Large intestine (tissue), 12 donors: ENCODE results near the gene DBNDD2. TPM values are rescaled to one million over a fixed set of nuclear protein-coding genes. Genes with fewer than 3 reads are reported as not detected.

ENCODE experiments used
- DNase-seq, 2 donors: peaks; one replicate each; pipeline versions ENCODE4 v3.0.0 to v3.0.0-alpha.2; 2013
- H3K27ac ChIP-seq: one replicate; pipeline ENCODE4 v1.5.1; 2013; ENCODE audit warnings: low read length
- H3K27me3 ChIP-seq: 2 replicates; pipeline ENCODE4 v1.6.1; 2013; ENCODE audit warnings: low read length; ENCODE audit not compliant: control insufficient read depth, insufficient read depth
- H3K36me3 ChIP-seq: 2 replicates; pipeline ENCODE4 v1.6.1; 2013; ENCODE audit warnings: low read length; ENCODE audit not compliant: control insufficient read depth, insufficient read depth
- H3K4me1 ChIP-seq: one replicate; pipeline ENCODE4 v1.6.1; 2013; ENCODE audit warnings: low read length; ENCODE audit not compliant: control insufficient read depth, insufficient read depth
- H3K4me3 ChIP-seq: one replicate; pipeline ENCODE4 v1.5.1; 2013; ENCODE audit warnings: low read length
- H3K9me3 ChIP-seq: one replicate; pipeline ENCODE4 v1.6.1; 2013; ENCODE audit warnings: mild to moderate bottlenecking, low read depth, low read length, moderate library complexity; ENCODE audit not compliant: control insufficient read depth
- WGBS: methylation state at CpG from one replicate; pipeline ENCODE4 v1.1.5; 2013; ENCODE audit warnings: low lambda C conversion rate; ENCODE audit not compliant: insufficient coverage; 5-methylcytosine and 5-hydroxymethylcytosine counted together
- long read RNA-seq, 11 donors: transcript quantifications; one replicate each; lab custom pipeline, GENCODE V29; 2026
- polyA plus RNA-seq: library from polyadenylated mRNA; unstranded; fragments of 120-200 nt; gene quantifications from one replicate; pipeline ENCODE4 v1.2.1, GENCODE V29; 2013

Gene DBNDD2, protein sequence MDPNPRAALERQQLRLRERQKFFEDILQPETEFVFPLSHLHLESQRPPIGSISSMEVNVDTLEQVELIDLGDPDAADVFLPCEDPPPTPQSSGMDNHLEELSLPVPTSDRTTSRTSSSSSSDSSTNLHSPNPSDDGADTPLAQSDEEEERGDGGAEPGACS
- 36.1 TPM for polyA plus RNA-seq
- long read RNA-seq, donor 1, transcript DBNDD2-202 (4 exons, 1,078 nt) = major isoform, 8 of 14 reads
- long read RNA-seq, donor 1, partial matches to known transcripts = 0 of 14 reads
- long read RNA-seq, donor 1, other reads (novel, unspliced or antisense) = 0 of 14 reads
- long read RNA-seq, donor 2, transcript DBNDD2-202 (4 exons, 1,078 nt) = major isoform, 16 of 17 reads
- long read RNA-seq, donor 2, partial matches to known transcripts = 0 of 17 reads
- long read RNA-seq, donor 2, other reads (novel, unspliced or antisense) = 0 of 17 reads
- long read RNA-seq, donor 3, transcript DBNDD2-208 (4 exons, 1,118 nt) = minor isoform, 7 of 32 reads
- long read RNA-seq, donor 3, transcript DBNDD2-202 (4 exons, 1,078 nt) = major isoform, 19 of 32 reads
- long read RNA-seq, donor 3, partial matches to known transcripts = 0 of 32 reads
- long read RNA-seq, donor 3, other reads (novel, unspliced or antisense) = 0 of 32 reads
- long read RNA-seq, donor 4, transcript DBNDD2-202 (4 exons, 1,078 nt) = major isoform, 5 of 6 reads
- long read RNA-seq, donor 4, partial matches to known transcripts = 0 of 6 reads
- long read RNA-seq, donor 4, other reads (novel, unspliced or antisense) = 0 of 6 reads
- long read RNA-seq, donor 5, transcript DBNDD2-202 (4 exons, 1,078 nt) = major isoform, 7 of 13 reads
- long read RNA-seq, donor 5, partial matches to known transcripts = 0 of 13 reads
- long read RNA-seq, donor 5, other reads (novel, unspliced or antisense) = 0 of 13 reads
- long read RNA-seq, donor 6, transcript DBNDD2-202 (4 exons, 1,078 nt) = major isoform, 13 of 21 reads
- long read RNA-seq, donor 6, partial matches to known transcripts = 0 of 21 reads
- long read RNA-seq, donor 6, other reads (novel, unspliced or antisense) = 0 of 21 reads
- long read RNA-seq, donor 7, transcript DBNDD2-202 (4 exons, 1,078 nt) = major isoform, 9 of 10 reads
- long read RNA-seq, donor 7, partial matches to known transcripts = 0 of 10 reads
- long read RNA-seq, donor 7, other reads (novel, unspliced or antisense) = 0 of 10 reads
- long read RNA-seq, donor 8, transcript DBNDD2-202 (4 exons, 1,078 nt) = major isoform, 24 of 34 reads
- long read RNA-seq, donor 8, transcript DBNDD2-208 (4 exons, 1,118 nt) = minor isoform, 7 of 34 reads
- long read RNA-seq, donor 8, partial matches to known transcripts = 0 of 34 reads
- long read RNA-seq, donor 8, other reads (novel, unspliced or antisense) = 0 of 34 reads
- long read RNA-seq, donor 9, transcript DBNDD2-202 (4 exons, 1,078 nt) = major isoform, 13 of 16 reads
- long read RNA-seq, donor 9, partial matches to known transcripts = 0 of 16 reads
- long read RNA-seq, donor 9, other reads (novel, unspliced or antisense) = 0 of 16 reads
- long read RNA-seq, donor 10, transcript DBNDD2-202 (4 exons, 1,078 nt) = major isoform, 19 of 22 reads
- long read RNA-seq, donor 10, partial matches to known transcripts = 0 of 22 reads
- long read RNA-seq, donor 10, other reads (novel, unspliced or antisense) = 0 of 22 reads
- long read RNA-seq, donor 11, transcript DBNDD2-202 (4 exons, 1,078 nt) = major isoform, 13 of 16 reads
- long read RNA-seq, donor 11, partial matches to known transcripts = 0 of 16 reads
- long read RNA-seq, donor 11, other reads (novel, unspliced or antisense) = 0 of 16 reads

DNA sequence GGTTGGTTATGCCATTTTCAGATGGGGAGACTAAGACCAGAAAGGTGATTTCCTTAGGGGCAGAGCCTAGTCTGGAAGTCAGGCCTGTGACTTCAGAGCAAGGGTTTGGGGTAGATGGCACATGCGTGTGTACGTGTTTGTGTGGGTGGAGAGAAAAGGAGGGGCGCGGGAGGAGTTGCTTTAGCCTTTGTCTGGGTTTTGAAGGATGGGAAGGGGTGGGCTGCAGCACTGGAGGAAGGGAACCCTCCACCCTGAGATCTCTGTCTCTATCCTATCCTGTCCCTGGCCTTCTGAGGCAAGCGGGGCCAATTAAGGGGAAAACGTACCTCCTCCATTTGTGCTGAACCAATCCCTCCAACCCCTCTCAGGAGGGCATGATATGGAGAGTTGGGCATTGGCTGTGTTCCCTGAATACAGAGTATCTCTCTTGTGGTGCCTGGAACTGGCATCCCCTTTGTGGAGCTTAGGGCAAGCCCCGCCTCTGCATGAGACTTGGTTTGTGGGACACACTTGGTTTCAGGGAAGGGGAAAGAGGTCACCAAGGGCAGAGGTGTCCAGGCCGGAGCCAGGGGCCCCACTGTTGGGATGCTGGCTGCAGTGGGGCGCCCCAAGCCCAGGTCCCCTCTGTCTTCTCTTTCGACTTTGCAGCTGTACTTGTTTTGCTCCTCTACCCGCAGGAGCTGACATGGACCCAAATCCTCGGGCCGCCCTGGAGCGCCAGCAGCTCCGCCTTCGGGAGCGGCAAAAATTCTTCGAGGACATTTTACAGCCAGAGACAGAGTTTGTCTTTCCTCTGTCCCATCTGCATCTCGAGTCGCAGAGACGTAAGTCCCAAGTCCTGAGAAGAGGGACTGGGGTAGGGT, at the start of gene DBNDD2:
Gene DBNDD2 (plus strand): TSS at position 507 of the 863 bp plus-strand sequence. CDS start 179 bp downstream, at position 686.
- no peaks in the 10 kb centered on the region for H3K9me3 ChIP-seq
- peak within 1 kb of the TSS; percentile 33 for H3K27ac ChIP-seq
- WGBS = 100% methylated on average over 1 of the region's 21 CpGs
- H3K27me3 ChIP-seq = peaks cover 15% of the 10 kb centered on the region
- H3K4me3 ChIP-seq = peak within 1 kb of the TSS; percentile 82
- H3K36me3 ChIP-seq = peaks cover 17% of the 10 kb centered on the region
- H3K4me1 ChIP-seq = peaks cover 20% of the 10 kb centered on the region
- DNase-seq = no peak

- no peaks in the 10 kb centered on the region for H3K36me3 ChIP-seq
- no peak overlapping the region for H3K27ac ChIP-seq
- no peaks in the 10 kb centered on the region for H3K9me3 ChIP-seq
- 80% methylated on average over 1 of the region's 7 CpGs for WGBS
- no peak for DNase-seq
- H3K4me1 ChIP-seq = peaks cover 16% of the 10 kb centered on the region
- H3K27me3 ChIP-seq = no peaks in the 10 kb centered on the region
- no peak overlapping the region for H3K4me3 ChIP-seq
Observed at GRCh38 chr20:45359069-45359405, 49.1 kb upstream of the DBNDD2 start.

- peak in 1 of 2 donors; percentile 63 for DNase-seq
- Histone ChIP-seq H3K4me3 (no peak overlapping the region), H3K27ac (no peak overlapping the region), H3K36me3 (no peaks in the 10 kb centered on the region), H3K4me1 (peaks cover 17% of the 10 kb centered on the region), H3K9me3 (no peaks in the 10 kb centered on the region), H3K27me3 (no peaks in the 10 kb centered on the region)
- WGBS = no CpG with 5 or more reads among the region's 9 CpGs
Observed at GRCh38 chr20:45359406-45360148, 48.5 kb upstream of the DBNDD2 start.

DNA sequence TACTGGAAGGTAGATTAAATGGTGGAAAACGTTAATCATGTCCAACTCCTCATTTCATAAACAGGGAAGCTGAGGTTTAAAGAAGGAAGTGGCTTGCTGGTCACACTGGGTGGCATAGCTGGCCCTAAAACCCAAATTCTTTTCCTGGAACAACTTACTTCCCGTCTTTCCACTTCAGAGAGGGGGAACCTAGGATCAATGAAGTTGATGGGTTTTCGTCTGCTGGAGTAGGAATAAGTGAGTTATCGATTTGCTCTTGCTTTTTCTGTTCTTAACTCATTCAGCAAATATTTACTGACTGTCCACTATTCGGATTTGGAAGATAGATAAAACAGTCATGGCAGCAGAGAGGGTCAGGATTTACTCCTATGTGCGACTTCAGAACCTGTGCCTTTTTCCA, 46.3 kb upstream of the DBNDD2 start:
- no CpG with 5 or more reads among the region's 6 CpGs for WGBS
- Histone ChIP-seq H3K9me3 (no peaks in the 10 kb centered on the region), H3K27ac (no peak overlapping the region), H3K4me1 (peaks cover 17% of the 10 kb centered on the region), H3K4me3 (no peak overlapping the region), H3K27me3 (no peaks in the 10 kb centered on the region), H3K36me3 (peaks cover 14% of the 10 kb centered on the region)
- no peak for DNase-seq

- Histone ChIP-seq H3K36me3 (peaks cover 26% of the 10 kb centered on the region), H3K27me3 (no peaks in the 10 kb centered on the region), H3K27ac (peak within 1 kb of the TSS; percentile 96), H3K9me3 (no peaks in the 10 kb centered on the region), H3K4me3 (peak within 1 kb of the TSS; percentile 83), H3K4me1 (peaks cover 19% of the 10 kb centered on the region)
- DNase-seq = peak; percentile 99
- WGBS = no CpG with 5 or more reads among the region's 55 CpGs
Observed at GRCh38 chr20:45362804-45363610, 45.1 kb upstream of the DBNDD2 start, which contains the start of gene SYS1. Gene SYS1, plus strand, starts transcription at chr20:45363156. Its CDS starts 376 bp downstream, at chr20:45363532.

DNA sequence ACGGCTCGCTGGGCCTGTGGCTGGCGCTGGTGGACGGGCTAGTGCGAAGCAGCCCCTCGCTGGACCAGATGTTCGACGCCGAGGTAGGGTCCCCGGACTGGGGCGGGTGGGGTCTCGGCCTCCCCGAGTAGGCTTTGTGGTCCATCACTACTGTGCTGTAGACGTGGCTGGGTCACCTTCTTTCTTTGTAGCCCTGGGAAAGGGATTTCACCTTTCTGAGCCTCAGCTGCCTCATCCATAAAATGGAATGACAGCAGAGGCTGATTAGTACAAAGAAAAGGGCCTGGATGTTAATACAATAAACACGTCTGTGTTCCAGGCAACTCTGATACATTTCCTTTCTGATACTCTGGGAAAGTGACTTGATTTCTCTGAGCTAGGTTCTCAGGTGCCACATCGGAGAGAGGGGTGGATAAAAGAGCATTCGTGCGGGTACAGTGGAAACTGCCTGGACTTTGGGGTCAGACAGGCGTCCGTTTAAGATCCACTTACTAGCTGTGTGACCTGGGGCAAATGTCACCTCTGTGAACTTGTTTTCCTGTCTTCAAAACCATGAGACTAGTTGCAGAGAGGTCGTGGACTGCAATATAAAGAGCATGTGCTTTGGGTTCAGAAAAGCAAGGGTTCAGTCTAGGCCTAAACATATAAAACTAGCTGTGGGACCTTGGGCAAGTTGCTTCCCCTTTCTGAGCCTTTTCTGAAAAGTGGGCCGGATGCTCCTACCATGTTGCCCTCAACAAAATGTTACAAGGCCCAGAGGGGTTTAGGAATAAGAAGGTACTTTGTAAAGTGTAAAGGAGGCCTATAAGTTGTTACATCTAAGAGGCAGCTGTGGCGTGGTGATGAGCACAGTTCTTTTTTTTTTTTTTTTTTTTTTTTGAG, 44.2 kb upstream of the DBNDD2 start:
- Histone ChIP-seq H3K4me3 (peak overlapping the region; percentile 83), H3K36me3 (peaks cover 30% of the 10 kb centered on the region), H3K4me1 (peaks cover 15% of the 10 kb centered on the region), H3K9me3 (no peaks in the 10 kb centered on the region), H3K27ac (peak overlapping the region; percentile 96), H3K27me3 (no peaks in the 10 kb centered on the region)
- peak in 1 of 2 donors; percentile 55 for DNase-seq
- 0% methylated on average over 1 of the region's 23 CpGs for WGBS

- WGBS = no CpG with 5 or more reads among the region's 5 CpGs
- no peak for DNase-seq
- Histone ChIP-seq H3K36me3 (peaks cover 30% of the 10 kb centered on the region), H3K27me3 (no peaks in the 10 kb centered on the region), H3K27ac (no peak overlapping the region), H3K4me1 (peaks cover 17% of the 10 kb centered on the region), H3K9me3 (no peaks in the 10 kb centered on the region), H3K4me3 (no peak overlapping the region)
Observed at GRCh38 chr20:45365444-45365970, 42.6 kb upstream of the DBNDD2 start.
